K562 (cell line): ENCODE measurements around the gene SLC22A23. TPM values are rescaled to one million over a fixed set of nuclear protein-coding genes. Genes with fewer than 3 reads are reported as not detected.

Experiments
- CREM ChIP-seq: IDR thresholded peaks from 2 replicates; pipeline ENCODE4 v1.6.1; 2014; ENCODE audit warnings: antibody characterized with exemption, low read depth
- DIDO1 ChIP-seq: fragments of 450-650 bp; IDR thresholded peaks from 2 replicates; pipeline ENCODE4 v1.6.1; 2016; ENCODE audit warnings: low read depth, missing biosample characterization, missing genetic modification characterization
- DLX4 ChIP-seq: fragments of 250-450 bp; sonication (Bioruptor Pico); IDR thresholded peaks from 2 replicates; pipeline ENCODE4 v1.6.1; 2021; ENCODE audit warnings: mild to moderate bottlenecking
- E2F8 ChIP-seq: fragments of 450-650 bp; IDR thresholded peaks from 2 replicates; pipeline ENCODE4 v1.7.1; 2018; ENCODE audit warnings: mild to moderate bottlenecking, low read depth; ENCODE audit not compliant: partially characterized antibody
- FIP1L1 ChIP-seq: fragments of 200-400 bp; formaldehyde crosslinking; IDR thresholded peaks from 2 replicates; pipeline ENCODE4 v1.6.1; 2018; ENCODE audit warnings: mild to moderate bottlenecking, low read depth, low read length; ENCODE audit not compliant: poor library complexity, severe bottlenecking
- FOXA3 ChIP-seq, 2 experiments: fragments of 450-650 bp in 1 of 2; sonication (generic) in 1 of 2; formaldehyde crosslinking; IDR thresholded peaks in 1 of 2; conservative IDR thresholded peaks in 1 of 2; 2 replicates each; pipeline versions ENCODE4 v1.4.0 to v1.8.0; 2020 to 2022; ENCODE audit warnings: mild to moderate bottlenecking in 2 of 2, missing genetic modification reagents in 1 of 2
- HINFP ChIP-seq: fragments of 450-650 bp; conservative IDR thresholded peaks from 2 replicates; pipeline ENCODE4 v1.6.1; 2016; ENCODE audit warnings: missing genetic modification characterization, low read depth, mild to moderate bottlenecking, control low read depth, missing compliant biosample characterization
- HNRNPLL ChIP-seq: fragments of 200-400 bp; formaldehyde crosslinking; IDR thresholded peaks from 2 replicates; pipeline ENCODE4 v1.6.1; 2017; ENCODE audit warnings: low read length, low read depth, mild to moderate bottlenecking; ENCODE audit not compliant: poor library complexity, severe bottlenecking
- ZBTB34 ChIP-seq: fragments of 250-450 bp; sonication (Bioruptor Pico); IDR thresholded peaks from 2 replicates; pipeline ENCODE4 v1.8.0; 2021; ENCODE audit warnings: mild to moderate bottlenecking, moderate library complexity
- ZNF407 ChIP-seq: fragments of 450-650 bp; IDR thresholded peaks from 2 replicates; pipeline ENCODE4 v1.6.1; 2016; ENCODE audit warnings: low read depth
- polyA plus RNA-seq, 8 experiments: library from polyadenylated mRNA; depleted of rRNA in 4 of 8; stranded (reverse) in 5 of 8; unstranded in 3 of 8; fragments of >200 nt; fragmentation: Nextera tagmentation in 2 of 8; fragmentation: Illumina TruSeq in 1 of 8; extraction: Ambion mirVana in 2 of 8; extraction: Trizol in 1 of 8; gene quantifications; 2 replicates each; pipeline versions ENCODE4 v1.2.1 to v1.2.3, GENCODE V29; 2011 to 2014; ENCODE audit warnings: inconsistent platforms in 1 of 8, missing spikeins in 1 of 8
- total RNA-seq, 7 experiments: library from RNA; depleted of rRNA in 6 of 7; stranded (reverse); fragments of >200 nt in 6 of 7; fragmentation: Illumina TruSeq in 2 of 7; extraction: Trizol in 2 of 7; gene quantifications; 2 replicates each; pipeline versions ENCODE4 v1.2.1 to v1.2.3, GENCODE V29; 2011 to 2021; ENCODE audit warnings: low replicate concordance in 1 of 7

Gene SLC22A23
- total and polyA plus RNA-seq, 9 of the 15 experiments (the other 6 are each of a cell fraction or from before 2014, with no cell fraction given), result 0.30 to 8.7 (median 2.5) TPM

- no peak for TF ChIP-seq FIP1L1
- TF ChIP-seq DIDO1 (tag), result no peak
- no peak for TF ChIP-seq HINFP (tag)
- TF ChIP-seq HNRNPLL, result no peak
- TF ChIP-seq ZBTB34, result no peak
- no peak for TF ChIP-seq DLX4 (CRISPR knock-in tag)
- no peak for TF ChIP-seq E2F8
- TF ChIP-seq ZNF407, result no peak
- TF ChIP-seq FOXA3 (CRISPR knock-in tag; conservative IDR thresholded peaks at IDR 0.05 in 1 of 2, IDR thresholded peaks at IDR 0.05 in 1 of 2), result 0 out of 4 replicates have a peak, but pooled peaks of 1 of the 2 experiments have one; percentile 7
- peak; percentile 17; the same call in 1 of the 2 replicates for TF ChIP-seq CREM
These were observed 227.9 kb downstream of the SLC22A23 start (continued) for GRCh38 chr6:3228771-3229565.
